Placental epithelial cell (primary cell): ENCODE results near the gene SPOP. TPM values are rescaled to one million over a fixed set of nuclear protein-coding genes. Genes with fewer than 3 reads are reported as not detected.

Experiments
- total RNA-seq: library from RNA; depleted of rRNA; stranded (reverse); fragments of >200 nt; gene quantifications from 2 replicates; pipeline ENCODE4 v1.2.3, GENCODE V29; 2012

Gene SPOP
- total RNA-seq = 61.1 and 69.5 TPM in 2 replicates

GRCh38 chr17:49677933-49678847 lies at the start of gene SPOP:
Gene SPOP, minus strand, starts transcription at chr17:49678097. Its CDS starts 55,287 bp downstream, at chr17:49622810.

GRCh38 chr17:49707608-49708514 lies 30.0 kb upstream of the SPOP start, which contains the start of gene SLC35B1:
Gene SLC35B1, minus strand, starts transcription at chr17:49707964. Its CDS starts 131 bp downstream, at chr17:49707833.

GRCh38 chr17:49575679-49576087 lies 102.2 kb downstream of the SPOP start, which contains the start of gene NXPH3:
Gene NXPH3, plus strand, starts transcription at chr17:49575871. Its CDS starts 349 bp downstream, at chr17:49576220.

Other genes with a start within 250 kb of the SPOP start
- not detected in 2 replicates for gene NGFR, start 182.8 kb downstream of the SPOP start, total RNA-seq
- gene NXPH3, start 102.2 kb downstream of the SPOP start, total RNA-seq = 2.0 and 2.1 TPM in 2 replicates
- gene SLC35B1, start 29.9 kb upstream of the SPOP start, total RNA-seq = 44.8 and 90.1 TPM in 2 replicates
- gene FAM117A, start 86.0 kb upstream of the SPOP start, total RNA-seq = 2.7 and 3.8 TPM in 2 replicates
- gene KAT7, start 110.6 kb upstream of the SPOP start, total RNA-seq = 38.5 and 44.8 TPM in 2 replicates
- not detected in 2 replicates for gene TAC4, start 170.0 kb upstream of the SPOP start, total RNA-seq